H1 (cell line): Measurements from ENCODE around the gene CEACAM20.

ENCODE experiments used
- CBX5 ChIP-seq: fragments of 300-800, 300-1000 bp; sonication (generic); IDR thresholded peaks from 2 replicates; pipeline ENCODE4 v1.7.1; 2016; ENCODE audit warnings: antibody characterized with exemption, low read length, low read depth
- CEBPB ChIP-seq: IDR thresholded peaks from 2 replicates; pipeline ENCODE4 v1.6.1; 2012; ENCODE audit warnings: low read depth, low read length
- CTBP2 ChIP-seq: IDR thresholded peaks from 2 replicates; pipeline ENCODE4 v1.7.0; 2011; ENCODE audit warnings: borderline replicate concordance, mild to moderate bottlenecking, moderate library complexity, mixed read lengths, low read length; ENCODE audit not compliant: insufficient read depth, insufficient read length
- GTF2F1 ChIP-seq: IDR thresholded peaks from 2 replicates; pipeline ENCODE4 v1.6.1; 2012; ENCODE audit warnings: low read depth, low read length, improper control_type of control experiment, borderline replicate concordance
- POLR2A ChIP-seq, 2 experiments: IDR thresholded peaks; 1 replicate in 1 of 2; 2 replicates in 1 of 2; pipeline ENCODE4 v1.6.1; 2011; ENCODE audit warnings: low read depth in 2 of 2, low read length in 2 of 2, mild to moderate bottlenecking in 2 of 2; ENCODE audit errors: control extremely low read depth in 1 of 2
- POLR2AphosphoS5 ChIP-seq: IDR thresholded peaks from 2 replicates; pipeline ENCODE4 v1.6.1; 2011; ENCODE audit warnings: low read depth, low read length
- SP2 ChIP-seq: IDR thresholded peaks from 2 replicates; pipeline ENCODE4 v1.6.1; 2012; ENCODE audit warnings: mild to moderate bottlenecking, low read length, inconsistent platforms
- YY1 ChIP-seq: IDR thresholded peaks from 2 replicates; pipeline ENCODE4 v1.6.1; 2011; ENCODE audit warnings: low read depth, mild to moderate bottlenecking, low read length
- TF ChIP-seq, protein P1 (sequence below), 3 experiments: IDR thresholded peaks; 1 replicate in 2 of 3; 2 replicates in 1 of 3; pipeline versions ENCODE4 v1.5.1 to v1.6.1; 2011; ENCODE audit warnings: low read length in 3 of 3, mild to moderate bottlenecking in 3 of 3, inconsistent platforms in 2 of 3, low read depth in 1 of 3, moderate library complexity in 1 of 3; ENCODE audit not compliant: insufficient read depth in 1 of 3; ENCODE audit errors: control extremely low read depth in 1 of 3

DNA sequence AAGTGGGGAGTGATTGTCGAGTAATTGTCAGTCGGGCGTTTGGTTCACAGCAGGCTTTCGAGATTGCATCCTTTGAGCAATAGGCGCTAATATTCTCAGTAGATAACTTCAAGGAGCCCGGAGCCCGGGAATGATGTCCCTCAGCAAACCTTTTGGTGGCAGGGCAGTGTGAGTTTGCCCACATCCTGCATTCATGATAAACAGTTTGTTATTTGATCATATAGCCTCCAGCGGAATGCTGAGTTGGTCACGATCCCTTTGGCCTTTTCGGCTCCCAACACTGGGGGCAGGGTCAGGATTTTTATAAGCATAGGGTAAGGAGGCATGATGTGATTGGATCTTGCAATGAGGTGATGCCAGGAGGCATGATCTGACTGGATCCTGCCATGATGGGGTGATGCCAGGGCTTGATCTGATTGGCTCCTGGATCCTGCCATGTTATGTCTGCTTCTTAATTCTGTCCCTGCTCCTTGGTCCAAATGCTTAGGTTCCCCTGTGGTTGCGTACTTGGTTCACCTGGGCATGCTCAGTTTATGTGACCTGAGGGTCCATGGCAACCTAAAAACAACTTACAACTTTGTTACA, 45.7 kb upstream of the CEACAM20 start:
- TF ChIP-seq, protein P1, sequence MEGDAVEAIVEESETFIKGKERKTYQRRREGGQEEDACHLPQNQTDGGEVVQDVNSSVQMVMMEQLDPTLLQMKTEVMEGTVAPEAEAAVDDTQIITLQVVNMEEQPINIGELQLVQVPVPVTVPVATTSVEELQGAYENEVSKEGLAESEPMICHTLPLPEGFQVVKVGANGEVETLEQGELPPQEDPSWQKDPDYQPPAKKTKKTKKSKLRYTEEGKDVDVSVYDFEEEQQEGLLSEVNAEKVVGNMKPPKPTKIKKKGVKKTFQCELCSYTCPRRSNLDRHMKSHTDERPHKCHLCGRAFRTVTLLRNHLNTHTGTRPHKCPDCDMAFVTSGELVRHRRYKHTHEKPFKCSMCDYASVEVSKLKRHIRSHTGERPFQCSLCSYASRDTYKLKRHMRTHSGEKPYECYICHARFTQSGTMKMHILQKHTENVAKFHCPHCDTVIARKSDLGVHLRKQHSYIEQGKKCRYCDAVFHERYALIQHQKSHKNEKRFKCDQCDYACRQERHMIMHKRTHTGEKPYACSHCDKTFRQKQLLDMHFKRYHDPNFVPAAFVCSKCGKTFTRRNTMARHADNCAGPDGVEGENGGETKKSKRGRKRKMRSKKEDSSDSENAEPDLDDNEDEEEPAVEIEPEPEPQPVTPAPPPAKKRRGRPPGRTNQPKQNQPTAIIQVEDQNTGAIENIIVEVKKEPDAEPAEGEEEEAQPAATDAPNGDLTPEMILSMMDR (IDR thresholded peaks at IDR 0.05; ENCODE audit: control extremely low read depth in 1 of 3, insufficient read depth in 1 of 3, low read depth in 1 of 3, low read length in 3 of 3): no peak
- TF ChIP-seq GTF2F1: no peak
- TF ChIP-seq POLR2AphosphoS5: no peak
- no peak for TF ChIP-seq POLR2A (IDR thresholded peaks at IDR 0.05; ENCODE audit: control extremely low read depth in 1 of 2, low read depth in 2 of 2, low read length in 2 of 2)
- TF ChIP-seq YY1: no peak
- no peak for TF ChIP-seq CTBP2
- TF ChIP-seq SP2: no peak
- no peak for TF ChIP-seq CEBPB
- no peak for TF ChIP-seq CBX5
